Calu3 (cell line): ENCODE results near the gene PPP3CA. TPM values are rescaled to one million over a fixed set of nuclear protein-coding genes. Genes with fewer than 3 reads are reported as not detected.

Experiments used
- BruUV-seq: library from RNA; stranded (reverse); fragments of 400-500 nt; replicated peaks from 2 replicates; lab custom pipeline; 2021; lab: Mats Ljungman, UMichigan
- CTCF ChIA-PET: fragments of 300-600 bp; sonication (Branson Sonifier 250); formaldehyde crosslinking; loops from one replicate; lab custom pipeline; 2022; ENCODE audit warnings: antibody characterized with exemption; lab: Charles Lee
- DNase-seq: peaks from one replicate; pipeline ENCODE4 v3.0.0; 2022
- H3K27ac Mint-ChIP-seq: one replicate; pipeline ENCODE4 v1.8.0; 2022; ENCODE audit warnings: mixed read lengths; ENCODE audit not compliant: unreplicated experiment
- H3K27me3 Mint-ChIP-seq: one replicate; pipeline ENCODE4 v1.8.0; 2022; ENCODE audit warnings: mixed read lengths; ENCODE audit not compliant: unreplicated experiment
- H3K36me3 Mint-ChIP-seq: one replicate; pipeline ENCODE4 v1.8.0; 2022; ENCODE audit warnings: mild to moderate bottlenecking, moderate library complexity, mixed read lengths; ENCODE audit not compliant: insufficient read depth, unreplicated experiment
- H3K4me1 Mint-ChIP-seq: one replicate; pipeline ENCODE4 v1.8.0; 2022; ENCODE audit warnings: mild to moderate bottlenecking, low read depth, mixed read lengths; ENCODE audit not compliant: unreplicated experiment
- H3K4me3 Mint-ChIP-seq: one replicate; pipeline ENCODE4 v1.8.0; 2022; ENCODE audit warnings: mild to moderate bottlenecking, low read depth, moderate library complexity, mixed read lengths; ENCODE audit not compliant: unreplicated experiment
- H3K9me3 Mint-ChIP-seq: one replicate; pipeline ENCODE4 v1.8.0; 2022; ENCODE audit warnings: low read depth, mixed read lengths; ENCODE audit not compliant: unreplicated experiment
- CTCF ChIP-seq: fragments of 200-600 bp; IDR thresholded peaks from one replicate; pipeline ENCODE4 v1.8.0; 2022; ENCODE audit warnings: antibody characterized with exemption; ENCODE audit not compliant: unreplicated experiment
- intact Hi-C: fragments of 100-400 bp; cut with micrococcal nuclease; formaldehyde crosslinking; loops from one replicate; pipeline ENCODE4 v1.10.0; 2022; ENCODE audit not compliant: unreplicated experiment
- total RNA-seq: library from RNA; stranded (reverse); gene quantifications from 2 replicates; pipeline ENCODE4 v1.2.3, GENCODE V29; 2022

Gene PPP3CA
- total RNA-seq, 1 experiment from 2014 or later, result 33.7 TPM

- no peak for TF ChIP-seq CTCF
- Mint-ChIP-seq H3K4me3 (no peak overlapping the region), H3K27me3 (no peaks in the 10 kb centered on the region), H3K9me3 (no peaks in the 10 kb centered on the region), H3K4me1 (peaks cover 18% of the 10 kb centered on the region), H3K27ac (no peak overlapping the region), H3K36me3 (no peaks in the 10 kb centered on the region)
- intact Hi-C loops, result no loop called here
- no peak for DNase-seq
- BruUV-seq, result no TSS peak
- CTCF ChIA-PET, result no interaction called here
Measured at GRCh38 chr4:101037249-101037648, 310.1 kb downstream of the PPP3CA start.

- no peak overlapping the region for H3K27ac Mint-ChIP-seq
- no peaks in the 10 kb centered on the region for H3K36me3 Mint-ChIP-seq
Measured at GRCh38 chr4:101035487-101035886, 311.8 kb downstream of the PPP3CA start.

GRCh38 chr4:101033986-101034385, 313.3 kb downstream of the PPP3CA start:
- H3K4me3 Mint-ChIP-seq, result no peak overlapping the region

More at GRCh38 chr4:101035487-101035886, 311.8 kb downstream of the PPP3CA start:
- TF ChIP-seq CTCF, result no peak
- H3K4me1 Mint-ChIP-seq, result peaks cover 18% of the 10 kb centered on the region
- CTCF ChIA-PET, result no interaction called here
- H3K9me3 Mint-ChIP-seq, result no peaks in the 10 kb centered on the region
- no TSS peak for BruUV-seq
- no peak for DNase-seq
- no peak overlapping the region for H3K4me3 Mint-ChIP-seq
- intact Hi-C loops, result no loop called here
- no peaks in the 10 kb centered on the region for H3K27me3 Mint-ChIP-seq

GRCh38 chr4:101032541-101032940, 314.8 kb downstream of the PPP3CA start:
- no peak for TF ChIP-seq CTCF
- H3K27ac Mint-ChIP-seq, result no peak overlapping the region
- H3K36me3 Mint-ChIP-seq, result no peaks in the 10 kb centered on the region
- CTCF ChIA-PET, result no interaction called here
- no peaks in the 10 kb centered on the region for H3K9me3 Mint-ChIP-seq
- DNase-seq, result no peak
- intact Hi-C loops, result no loop called here
- H3K27me3 Mint-ChIP-seq, result no peaks in the 10 kb centered on the region
- peaks cover 12% of the 10 kb centered on the region for H3K4me1 Mint-ChIP-seq
- no peak overlapping the region for H3K4me3 Mint-ChIP-seq
- no TSS peak for BruUV-seq

More at GRCh38 chr4:101033986-101034385, 313.3 kb downstream of the PPP3CA start:
- Mint-ChIP-seq H3K27me3 (no peaks in the 10 kb centered on the region), H3K36me3 (no peaks in the 10 kb centered on the region), H3K4me1 (peaks cover 18% of the 10 kb centered on the region), H3K9me3 (no peaks in the 10 kb centered on the region), H3K27ac (no peak overlapping the region)
- no peak for TF ChIP-seq CTCF
- CTCF ChIA-PET, result no interaction called here
- no peak for DNase-seq
- no TSS peak for BruUV-seq
- intact Hi-C loops, result no loop called here
